H1 (cell line): ENCODE measurements around the gene SIGLEC6. TPM values are rescaled to one million over a fixed set of nuclear protein-coding genes. Genes with fewer than 3 reads are reported as not detected.

Experiments
- ASH2L ChIP-seq: fragments of 200-600, 300-600 bp; sonication (generic); IDR thresholded peaks from one replicate; pipeline ENCODE4 v1.7.1; 2017; ENCODE audit warnings: low read length
- BRCA1 ChIP-seq: IDR thresholded peaks from 2 replicates; pipeline ENCODE4 v1.6.1; 2012; ENCODE audit warnings: low read depth, low read length, improper control_type of control experiment
- CEBPB ChIP-seq: IDR thresholded peaks from 2 replicates; pipeline ENCODE4 v1.6.1; 2012; ENCODE audit warnings: low read depth, low read length
- CREB1 ChIP-seq: IDR thresholded peaks from 2 replicates; pipeline ENCODE4 v1.6.1; 2012; ENCODE audit warnings: inconsistent platforms
- EGR1 ChIP-seq: IDR thresholded peaks from 2 replicates; pipeline ENCODE4 v1.6.1; 2011; ENCODE audit warnings: low read depth, low read length, borderline replicate concordance
- EZH2 ChIP-seq: fragments of 200-600 bp; sonication (generic); IDR thresholded peaks from 2 replicates; pipeline ENCODE4 v1.7.1; 2012; ENCODE audit warnings: low read depth, mild to moderate bottlenecking, moderate library complexity, low read length, inconsistent platforms; ENCODE audit not compliant: severe bottlenecking
- HDAC2 ChIP-seq, 2 experiments: fragments of 300-600 bp in 1 of 2; sonication (generic) in 1 of 2; IDR thresholded peaks; 2 replicates each; pipeline ENCODE4 v1.6.1; 2011 to 2012; ENCODE audit warnings: low read depth in 2 of 2, low read length in 2 of 2, mild to moderate bottlenecking in 2 of 2, moderate library complexity in 2 of 2, borderline replicate concordance in 1 of 2, inconsistent platforms in 1 of 2
- HDAC6 ChIP-seq: IDR thresholded peaks from one replicate; pipeline ENCODE4 v1.7.1; 2012; ENCODE audit warnings: low read depth, mild to moderate bottlenecking, inconsistent platforms, low read length, moderate library complexity
- KDM1A ChIP-seq: fragments of 200-600, 300-600 bp; sonication (generic); IDR thresholded peaks from 2 replicates; pipeline ENCODE4 v1.7.1; 2016; ENCODE audit warnings: mild to moderate bottlenecking, low read length, borderline replicate concordance
- KDM4A ChIP-seq: IDR thresholded peaks from one replicate; pipeline ENCODE4 v1.7.1; 2012; ENCODE audit warnings: low read depth, mild to moderate bottlenecking, moderate library complexity, low read length, inconsistent platforms; ENCODE audit not compliant: severe bottlenecking
- MAX ChIP-seq: IDR thresholded peaks from 2 replicates; pipeline ENCODE4 v1.6.1; 2012; ENCODE audit warnings: inconsistent platforms
- NRF1 ChIP-seq: IDR thresholded peaks from 2 replicates; pipeline ENCODE4 v1.6.1; 2011; ENCODE audit warnings: mild to moderate bottlenecking, low read depth, low read length, improper control_type of control experiment
- PHF8 ChIP-seq: fragments of 200-600 bp; sonication (generic); conservative IDR thresholded peaks from 2 replicates; pipeline ENCODE4 v1.7.1; 2012; ENCODE audit warnings: low read depth, mild to moderate bottlenecking, inconsistent platforms, low read length, moderate library complexity
- RBBP5 ChIP-seq: IDR thresholded peaks from 2 replicates; pipeline ENCODE4 v1.7.1; 2012; ENCODE audit warnings: low read depth, mild to moderate bottlenecking, inconsistent platforms, low read length, moderate library complexity, borderline replicate concordance
- RNF2 ChIP-seq: fragments of 200-900, 300-1000 bp; sonication (generic); IDR thresholded peaks from 2 replicates; pipeline ENCODE4 v1.7.1; 2016; ENCODE audit warnings: borderline replicate concordance, low read depth, mild to moderate bottlenecking, antibody characterized with exemption, low read length; ENCODE audit not compliant: poor library complexity, severe bottlenecking; ENCODE audit errors: missing control alignments
- RXRA ChIP-seq: IDR thresholded peaks from 2 replicates; pipeline ENCODE4 v1.6.1; 2011; ENCODE audit warnings: low read depth, mild to moderate bottlenecking, low read length, moderate library complexity; ENCODE audit not compliant: insufficient read depth
- SAP30 ChIP-seq: fragments of 300-600 bp; sonication (generic); IDR thresholded peaks from 2 replicates; pipeline ENCODE4 v1.7.1; 2012; ENCODE audit warnings: low read length, moderate library complexity, mild to moderate bottlenecking, inconsistent platforms; ENCODE audit not compliant: insufficient read depth, insufficient replicate concordance
- SIN3A ChIP-seq, 2 experiments: IDR thresholded peaks in 1 of 2; conservative IDR thresholded peaks in 1 of 2; 2 replicates each; pipeline ENCODE4 v1.6.1; 2011 to 2012; ENCODE audit warnings: low read length in 2 of 2, improper control_type of control experiment in 1 of 2, low read depth in 1 of 2, mild to moderate bottlenecking in 1 of 2
- SP1 ChIP-seq: IDR thresholded peaks from 2 replicates; pipeline ENCODE4 v1.6.1; 2011; ENCODE audit warnings: low read depth, low read length
- SP2 ChIP-seq: IDR thresholded peaks from 2 replicates; pipeline ENCODE4 v1.6.1; 2012; ENCODE audit warnings: mild to moderate bottlenecking, low read length, inconsistent platforms
- SP4 ChIP-seq: IDR thresholded peaks from 2 replicates; pipeline ENCODE4 v1.6.1; 2012; ENCODE audit warnings: low read length, inconsistent platforms
- SRF ChIP-seq: IDR thresholded peaks from 2 replicates; pipeline ENCODE4 v1.6.1; 2011; ENCODE audit warnings: mild to moderate bottlenecking, low read depth, low read length, moderate library complexity
- TAF7 ChIP-seq: optimal IDR thresholded peaks from 2 replicates; pipeline ENCODE3; 2011; ENCODE audit warnings: low read depth, mild to moderate bottlenecking, inconsistent platforms, low read length, moderate library complexity, borderline replicate concordance
- TBP ChIP-seq: IDR thresholded peaks from 2 replicates; pipeline ENCODE4 v1.6.1; 2011; ENCODE audit warnings: low read depth, low read length, improper control_type of control experiment
- YY1 ChIP-seq: IDR thresholded peaks from 2 replicates; pipeline ENCODE4 v1.6.1; 2011; ENCODE audit warnings: low read depth, mild to moderate bottlenecking, low read length
- polyA plus RNA-seq, 7 experiments: library from polyadenylated mRNA; depleted of rRNA in 3 of 7; stranded (reverse) in 5 of 7; unstranded in 2 of 7; fragments of >200 nt in 5 of 7; fragments of 200-250 nt in 2 of 7; gene quantifications; 1 replicate in 5 of 7; 2 replicates in 1 of 7; 4 replicates in 1 of 7; pipeline versions ENCODE4 v1.2.1 to v1.2.3, GENCODE V29; 2011 to 2013; ENCODE audit warnings: missing spikeins in 2 of 7, mixed read lengths in 2 of 7
- total RNA-seq: library from RNA; stranded (reverse); fragmentation: NEBNext Ultra II Directional; extraction: Animal tissue kit (Norgen Biotek cat#: 25700); gene quantifications from 2 replicates; pipeline ENCODE4 v1.2.1, GENCODE V29; 2021

Gene SIGLEC6
- total and polyA plus RNA-seq, 2 of the 8 experiments (the other 6 are each of a cell fraction or from before 2014, with no cell fraction given) = 0.05 TPM; not detected in 1

- TF ChIP-seq KDM1A (no peak), SIN3A (conservative IDR thresholded peaks at IDR 0.05 in 1 of 2, IDR thresholded peaks at IDR 0.05 in 1 of 2; ENCODE audit: low read depth in 1 of 2, low read length in 2 of 2) (no peak), SP4 (no peak), HDAC6 (no peak), YY1 (peak; percentile 100), SRF (no peak), TAF7 (no peak), KDM4A (peak; percentile 32), EZH2 (no peak), TBP (no peak), RBBP5 (no peak), RXRA (no peak), PHF8 (peak; percentile 45; the same call in 1 of the 2 replicates), HDAC2 (IDR thresholded peaks at IDR 0.05; ENCODE audit: borderline replicate concordance in 1 of 2, low read depth in 2 of 2, low read length in 2 of 2) (no peak), MAX (no peak), NRF1 (peak; percentile 66), BRCA1 (no peak), SAP30 (peak; percentile 94), ASH2L (no peak), SP1 (no peak), RNF2 (no peak), SP2 (peak; percentile 14; the same call in 1 of the 2 replicates), CEBPB (no peak), CREB1 (0 out of 2 replicates have a peak, but pooled peaks have one; percentile 18), EGR1 (no peak)
These were observed 39.6 kb upstream of the SIGLEC6 start, which contains the start of gene ZNF175 (continued) for GRCh38 chr19:51570962-51571575.
